Amniotic epithelial cell (primary cell): ENCODE measurements around the gene EXD3.

Experiments used
- DNase-seq: peaks from one replicate; pipeline ENCODE4 v3.0.0-alpha.2; 2010; ENCODE audit warnings: low read depth

The EXD3 gene

GRCh38 chr9:137306066-137306849, 116.7 kb downstream of the EXD3 start:
- no peak for DNase-seq

GRCh38 chr9:137305798-137306065, 117.2 kb downstream of the EXD3 start:
- no peak for DNase-seq

GRCh38 chr9:137305060-137305797, 117.7 kb downstream of the EXD3 start:
- DNase-seq = peak; percentile 46

- DNase-seq = no peak
These were observed 118.4 kb downstream of the EXD3 start for GRCh38 chr9:137304383-137305059.

- DNase-seq = no peak
These were observed 119.0 kb downstream of the EXD3 start for GRCh38 chr9:137303893-137304382.

GRCh38 chr9:137303151-137303892, 119.6 kb downstream of the EXD3 start:
- DNase-seq = no peak

DNA sequence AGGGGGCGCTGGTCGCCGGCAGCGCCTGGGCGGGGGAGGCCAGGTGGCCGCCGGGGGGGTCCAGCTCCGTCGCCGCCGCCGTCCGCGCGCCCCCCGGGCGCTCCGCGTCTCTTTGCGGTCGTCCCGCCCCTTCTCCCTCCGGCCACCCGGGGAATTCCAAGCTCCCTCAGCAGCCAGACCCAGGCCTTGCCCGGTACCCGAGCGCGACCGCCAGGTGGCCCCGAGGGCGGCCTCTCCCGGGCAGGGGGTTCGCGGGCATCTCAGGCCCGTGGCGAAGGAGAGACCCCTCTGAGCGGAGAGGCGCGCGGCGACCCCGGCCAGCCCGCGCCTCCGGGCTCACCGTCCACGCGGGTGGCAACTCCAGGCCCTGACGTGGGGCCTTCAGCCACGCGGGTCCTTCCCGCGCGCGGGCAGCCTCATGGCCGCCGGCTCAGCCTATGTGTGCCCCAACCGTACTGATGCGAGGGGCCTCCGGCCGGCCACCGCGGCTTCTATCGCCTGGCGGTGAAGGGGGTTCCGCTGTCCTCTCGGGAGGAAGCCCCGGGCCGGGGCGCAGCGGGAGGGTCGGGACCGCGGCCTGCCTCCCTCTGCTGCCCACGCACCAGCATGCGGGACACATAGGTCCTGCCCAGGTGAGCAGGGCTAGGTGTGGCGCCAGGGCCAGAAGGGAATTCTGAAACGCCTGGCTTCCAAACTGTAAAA, 120.4 kb downstream of the EXD3 start:
- peak; percentile 45 for DNase-seq

GRCh38 chr9:137302118-137302448, 120.9 kb downstream of the EXD3 start, which contains the start of gene NRARP:
Gene NRARP, minus strand, starts transcription at chr9:137302271. Its CDS starts 343 bp downstream, at chr9:137301928.
- peak; percentile 65 for DNase-seq

GRCh38 chr9:137301081-137301947, 121.6 kb downstream of the EXD3 start:
- DNase-seq = peak; percentile 53

DNA sequence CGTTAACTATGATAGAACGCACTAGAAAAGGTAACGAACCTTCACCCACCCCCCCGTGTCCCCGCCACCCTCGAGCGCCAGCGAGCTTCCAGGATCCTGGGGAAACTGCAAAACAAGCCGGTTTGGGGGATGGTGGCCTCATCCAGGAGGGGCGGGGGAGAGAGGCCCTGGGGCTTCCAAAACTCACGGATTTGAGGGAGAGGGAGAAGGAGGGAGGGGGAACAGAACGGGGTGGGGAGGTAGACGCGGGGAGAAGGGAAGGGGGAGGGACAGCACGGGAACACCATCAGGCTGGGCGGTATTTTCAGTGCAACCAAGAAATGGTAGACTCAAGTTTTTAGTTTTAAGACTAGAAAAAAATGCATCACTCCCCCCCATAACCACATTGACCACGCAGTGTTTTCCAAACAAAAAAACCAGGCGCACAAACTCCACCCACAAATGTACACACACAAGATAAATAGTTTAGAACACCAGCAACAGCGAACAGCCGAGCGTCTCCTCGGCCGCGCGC, 122.3 kb downstream of the EXD3 start:
- DNase-seq = peak; percentile 85

- no peak for DNase-seq
These were observed 123.0 kb downstream of the EXD3 start for GRCh38 chr9:137299938-137300337.

GRCh38 chr9:137299203-137299565, 123.8 kb downstream of the EXD3 start:
- no peak for DNase-seq

- DNase-seq = no peak
These were observed 124.4 kb downstream of the EXD3 start for GRCh38 chr9:137298401-137299202.

DNA sequence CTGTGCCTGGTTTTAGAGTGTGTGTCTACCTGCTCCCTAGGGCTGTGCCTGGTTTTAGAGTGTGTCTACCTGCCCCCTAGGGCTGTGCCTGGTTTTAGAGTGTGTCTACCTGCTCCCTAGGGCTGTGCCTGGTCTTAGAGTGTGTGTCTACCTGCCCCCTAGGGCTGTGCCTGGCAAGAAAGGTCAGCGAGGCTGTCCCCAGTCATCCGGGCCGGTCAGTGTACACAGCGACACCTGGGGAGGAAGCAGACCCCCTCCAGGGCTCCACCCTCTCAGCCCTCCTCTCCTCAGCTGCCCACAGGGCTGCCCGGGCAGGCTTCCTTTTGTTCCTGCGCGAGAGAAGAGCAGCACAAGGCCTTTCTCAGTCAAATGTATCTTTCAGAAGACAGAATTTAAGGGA, 125.0 kb downstream of the EXD3 start:
- no peak for DNase-seq

GRCh38 chr9:137296670-137297664, 126.0 kb downstream of the EXD3 start:
- DNase-seq = peak; percentile 69

DNA sequence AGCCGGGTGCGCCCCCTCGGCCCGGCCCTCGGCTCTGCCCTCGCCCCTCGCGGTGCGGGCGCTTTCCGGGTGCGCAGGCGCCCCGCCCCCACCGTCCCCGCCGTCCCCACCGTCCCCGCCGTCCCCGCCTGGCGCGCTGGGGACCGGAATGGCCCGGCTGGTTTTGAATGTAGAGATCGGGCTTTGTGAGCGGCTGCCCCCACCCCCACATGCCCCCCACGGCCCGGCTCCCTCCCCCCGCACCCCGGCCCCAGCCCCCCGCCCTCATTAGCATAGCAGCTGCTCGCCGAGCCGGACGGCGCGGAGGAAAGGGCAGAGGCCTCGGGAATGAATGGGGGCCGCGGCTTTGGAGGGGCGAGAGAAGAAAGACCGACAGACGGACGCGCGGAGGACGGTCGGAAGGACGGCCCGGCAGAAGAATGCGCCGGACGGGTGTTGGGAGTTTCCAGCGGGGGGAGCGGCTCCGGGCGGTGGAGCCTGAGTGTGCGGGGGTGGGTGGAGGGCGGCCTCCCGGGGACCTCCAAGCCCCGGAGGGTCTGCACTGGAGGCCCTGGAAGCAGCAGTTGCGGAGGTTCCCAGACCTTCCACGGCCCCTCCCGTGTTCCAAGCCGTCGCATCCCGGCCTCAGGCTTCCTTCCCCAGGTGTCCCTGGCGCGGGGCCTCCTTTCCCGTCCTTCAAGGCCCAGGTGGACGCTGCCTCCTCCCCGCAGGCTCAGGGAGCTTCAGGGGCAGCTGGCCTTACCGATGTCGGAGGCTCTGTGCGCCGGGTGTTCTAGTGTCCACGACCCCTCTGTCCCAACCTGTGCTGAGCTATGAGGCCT, 126.9 kb downstream of the EXD3 start:
- no peak for DNase-seq

DNA sequence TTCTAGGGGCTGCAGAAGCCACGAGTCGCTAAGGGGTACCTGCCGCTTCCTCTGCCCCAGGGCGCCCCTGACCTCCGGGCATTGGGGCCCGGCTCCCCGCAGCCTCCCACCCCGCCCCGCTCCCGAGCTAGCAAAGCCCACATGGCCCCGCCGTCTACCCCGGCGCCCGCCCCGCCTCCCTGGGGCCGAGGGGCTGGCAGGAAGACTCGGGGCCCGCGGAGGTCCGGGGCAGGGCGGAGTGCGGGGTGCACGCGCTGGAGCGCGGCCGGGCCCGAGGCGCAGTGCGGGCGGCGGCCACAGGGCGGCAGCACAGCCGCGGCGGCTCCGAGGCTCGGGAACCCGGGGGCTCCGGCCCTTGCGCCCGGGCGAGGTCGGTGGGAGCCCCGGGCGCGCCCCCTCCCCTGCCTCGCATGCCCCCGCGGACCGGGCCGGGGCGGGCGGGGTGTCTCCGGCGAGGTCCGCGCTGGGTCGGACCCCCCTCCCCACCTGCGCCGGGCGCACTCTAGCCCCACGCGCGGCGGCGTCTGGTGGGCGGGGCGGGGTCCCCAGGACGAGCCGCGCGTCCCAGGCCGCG, 127.6 kb downstream of the EXD3 start:
- no peak for DNase-seq
